Measurements from ENCODE around the gene RNF181.

GRCh38 chr2:85600951-85601770 is 5.6 kb downstream of the RNF181 start:
- TF ChIP-seq POLR2A (IDR thresholded peaks at IDR 0.05) (no peak), CTCF (IDR thresholded peaks at IDR 0.05) (no peak), POLR2AphosphoS5 (IDR thresholded peaks at IDR 0.05) (no peak)
